GM19328 (cell line): ENCODE data around the gene SFTPA2.
"Not testable (repeated sequence)": the region's sequence is repeated elsewhere in the genome, so short reads cannot be mapped to it uniquely, and the experiment has no call there.

ENCODE experiments used
- ATAC-seq: cut with Tn5 transposase; IDR thresholded peaks from one replicate; pipeline ENCODE4 v1.9.1; 2021; ENCODE audit warnings: mild to moderate bottlenecking, moderate library complexity; ENCODE audit not compliant: unreplicated experiment

The SFTPA2 gene

DNA sequence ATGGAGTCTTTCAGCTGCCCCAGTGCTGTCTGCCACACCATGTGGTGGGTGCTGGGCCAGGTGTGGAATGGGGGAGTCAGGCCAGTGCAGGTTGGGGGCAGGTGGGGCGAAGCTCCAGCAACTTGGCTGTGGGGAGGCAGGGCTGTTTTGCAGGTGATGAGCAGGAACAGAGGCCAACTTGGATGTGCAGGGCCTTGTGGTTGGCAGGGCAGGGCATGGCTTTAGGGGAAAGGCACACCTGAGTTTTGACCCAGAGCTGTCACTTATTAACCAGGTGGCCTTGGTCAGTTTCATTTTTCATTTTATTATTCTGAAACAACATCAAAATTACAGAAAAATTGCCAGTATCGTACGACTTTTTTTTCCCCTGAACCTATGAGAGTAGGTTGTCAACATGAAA lies 1.1 kb upstream of the SFTPA2 start:
- no peak for ATAC-seq

DNA sequence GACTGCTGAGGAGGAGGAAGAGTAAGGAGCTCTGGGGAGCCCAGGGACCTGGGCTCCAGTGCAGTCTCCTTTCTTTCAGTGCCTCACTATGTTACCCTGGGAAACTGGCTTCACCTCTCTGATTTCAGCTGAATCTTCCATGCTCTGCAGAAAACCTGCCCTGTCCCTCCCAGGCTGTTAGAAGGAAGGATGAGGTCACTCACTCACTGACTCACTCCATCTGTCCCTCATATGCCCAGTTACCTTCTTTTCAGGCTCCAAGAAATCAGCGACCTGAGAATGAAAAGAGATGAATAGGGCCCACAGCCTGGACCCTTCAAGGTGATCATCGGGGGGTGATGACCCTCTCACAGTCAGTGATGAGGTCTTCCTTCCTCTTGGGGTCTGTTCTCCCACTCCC lies 481 bp downstream of the SFTPA2 start:
- ATAC-seq = no peak

DNA sequence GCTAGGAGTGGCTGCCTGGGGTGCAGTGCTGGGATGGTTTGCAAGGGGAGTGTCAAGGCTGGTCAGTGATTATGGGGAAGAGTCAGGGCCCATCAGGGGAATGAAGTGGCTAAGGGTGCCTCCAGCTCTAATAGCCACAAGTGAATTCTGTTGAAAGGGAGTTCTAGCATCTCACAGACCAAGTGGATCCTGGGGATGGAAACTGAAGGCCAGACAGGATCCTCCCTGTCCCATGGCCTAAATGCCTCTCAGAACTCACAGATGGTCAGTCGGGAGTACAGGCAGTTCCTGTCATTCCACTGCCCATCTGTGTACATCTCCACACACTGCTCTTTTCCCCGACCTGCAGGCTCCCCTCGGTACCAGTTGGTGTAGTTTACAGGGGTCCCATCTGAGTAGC lies 3.2 kb downstream of the SFTPA2 start:
- not testable (repeated sequence) for ATAC-seq

DNA sequence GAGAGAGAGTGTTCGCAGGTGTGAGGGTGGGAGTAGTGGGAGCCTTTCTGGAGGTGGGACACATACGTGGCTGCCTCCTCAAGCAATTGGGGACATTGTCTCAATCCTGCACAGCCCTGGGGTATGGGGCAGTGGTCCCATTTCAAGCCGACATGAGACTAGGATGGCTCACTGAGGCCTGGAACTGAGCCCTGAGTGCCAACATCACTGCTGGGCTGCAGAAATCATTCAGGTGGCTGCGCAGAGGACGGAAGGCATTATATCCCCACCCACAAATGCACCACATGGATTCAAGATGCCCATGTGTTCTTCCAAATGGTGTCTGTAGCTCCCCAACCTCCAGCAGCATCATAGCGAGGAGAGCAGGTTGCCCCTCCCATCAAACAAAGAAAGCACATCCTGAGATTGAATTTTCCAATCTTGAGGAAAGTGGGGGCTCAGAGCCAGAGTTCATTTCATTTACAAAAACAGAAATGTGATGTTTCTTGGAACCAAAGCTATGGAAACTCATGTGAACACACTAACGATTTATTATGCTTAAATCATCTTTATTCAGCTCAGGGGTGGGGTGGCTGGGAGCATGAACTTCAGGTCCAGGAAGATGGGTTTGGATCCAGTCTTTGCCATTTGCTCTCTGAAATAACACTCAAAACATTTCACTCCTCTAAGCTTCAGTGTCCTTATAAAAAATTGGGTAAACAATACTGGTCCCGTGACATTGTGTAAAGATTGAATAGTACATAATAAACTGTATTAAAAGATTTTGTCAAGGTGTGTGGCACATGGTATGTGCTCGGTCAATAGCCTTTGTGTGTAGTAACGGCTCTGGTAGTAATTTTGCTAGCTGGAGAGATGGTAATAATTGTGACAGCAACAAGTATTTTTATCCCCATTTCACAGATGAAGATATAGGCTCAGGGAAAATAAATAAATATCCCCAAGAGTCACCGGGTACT lies 4.6 kb downstream of the SFTPA2 start:
- ATAC-seq = no peak

DNA sequence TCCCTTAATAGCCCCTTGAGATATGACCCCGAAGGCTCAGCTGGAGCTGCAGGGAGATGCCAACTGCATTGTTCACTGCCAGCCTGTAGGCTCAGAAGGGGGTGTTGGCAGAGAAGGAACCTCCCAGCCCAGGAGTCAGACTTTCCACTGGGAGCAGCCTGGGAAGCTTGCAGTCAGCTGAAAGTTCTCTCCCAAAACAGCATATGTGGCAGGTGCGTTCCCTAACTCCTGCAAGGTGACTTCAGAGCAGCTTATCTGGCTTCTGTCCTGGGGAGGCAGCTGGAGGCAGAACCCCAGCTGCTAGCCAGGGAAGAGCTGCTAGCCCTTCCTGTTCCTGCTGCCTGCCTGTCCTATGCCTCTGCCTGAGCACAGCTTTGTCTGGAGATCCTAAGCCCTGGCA lies 8.1 kb downstream of the SFTPA2 start:
- no peak for ATAC-seq

DNA sequence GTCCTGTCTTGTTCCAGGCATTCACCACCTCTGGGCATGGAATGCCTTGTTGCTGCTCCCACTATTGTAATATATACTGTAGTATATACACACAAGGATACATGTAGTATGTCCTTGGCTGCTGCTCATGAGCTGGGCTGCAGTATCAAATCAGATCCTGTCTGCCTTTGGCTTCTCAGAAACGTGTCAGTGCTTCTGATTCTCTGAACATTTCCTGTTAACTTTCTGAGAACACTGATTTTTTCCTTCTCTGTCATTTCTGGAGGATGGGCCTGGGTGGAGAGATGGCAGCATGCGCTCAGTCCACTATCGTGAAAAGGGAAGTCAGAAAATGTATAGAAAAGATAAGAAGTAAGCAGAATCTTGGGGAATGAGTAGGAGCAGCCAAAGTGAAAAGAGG lies 12.2 kb downstream of the SFTPA2 start:
- no peak for ATAC-seq

DNA sequence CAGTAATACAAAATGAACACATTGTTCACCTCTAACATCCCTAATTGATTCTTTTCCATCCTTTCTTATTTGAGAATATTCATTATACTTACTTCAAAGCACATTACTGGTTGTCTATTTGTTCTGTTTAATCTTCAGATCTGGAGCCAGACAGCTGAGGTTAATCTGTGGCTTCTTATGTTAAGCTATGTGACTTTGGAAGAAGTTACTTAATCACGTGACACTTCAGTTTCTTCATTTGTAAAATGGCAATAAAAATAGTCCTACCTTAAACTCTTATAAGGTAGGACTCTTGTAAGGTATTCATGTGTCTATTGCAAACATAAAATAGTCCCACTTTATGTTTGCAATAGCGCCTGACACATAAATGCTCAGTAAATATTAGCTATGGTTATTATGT lies 13.1 kb downstream of the SFTPA2 start:
- ATAC-seq = not testable (repeated sequence)

DNA sequence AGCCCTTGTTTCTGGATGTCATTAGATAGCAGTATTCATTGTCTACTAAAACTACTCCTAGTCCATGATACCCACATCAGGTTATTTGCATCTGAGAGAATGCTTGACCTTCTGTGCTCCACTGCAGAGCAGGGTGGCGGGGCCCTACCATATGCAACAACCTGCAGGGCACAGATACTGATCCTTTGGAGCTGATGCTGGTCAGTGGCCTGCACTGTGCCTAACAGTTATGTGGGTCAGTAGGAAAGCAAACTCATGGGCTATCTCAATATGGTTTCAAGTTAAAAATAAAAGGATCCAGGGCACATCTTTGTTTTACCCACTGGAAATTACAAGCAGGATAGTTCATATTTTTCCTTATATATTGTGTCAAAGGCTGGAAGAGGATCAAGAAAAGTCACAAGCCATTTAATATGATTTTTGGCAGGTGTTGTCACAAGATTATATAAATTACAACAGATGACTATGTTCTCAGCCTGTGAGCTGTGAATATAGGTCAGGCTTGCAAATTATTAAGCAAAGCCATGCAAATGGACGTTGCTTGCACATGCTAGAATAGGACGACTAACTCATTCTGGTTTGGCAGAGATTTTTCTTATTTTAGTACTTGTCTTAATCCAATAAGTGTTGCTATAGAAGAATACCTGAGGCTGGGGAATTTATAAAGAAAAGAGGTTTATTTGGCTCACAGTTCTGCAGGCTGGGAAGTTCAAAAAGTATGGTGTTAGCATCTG lies 15.1 kb downstream of the SFTPA2 start:
- not testable (repeated sequence) for ATAC-seq

DNA sequence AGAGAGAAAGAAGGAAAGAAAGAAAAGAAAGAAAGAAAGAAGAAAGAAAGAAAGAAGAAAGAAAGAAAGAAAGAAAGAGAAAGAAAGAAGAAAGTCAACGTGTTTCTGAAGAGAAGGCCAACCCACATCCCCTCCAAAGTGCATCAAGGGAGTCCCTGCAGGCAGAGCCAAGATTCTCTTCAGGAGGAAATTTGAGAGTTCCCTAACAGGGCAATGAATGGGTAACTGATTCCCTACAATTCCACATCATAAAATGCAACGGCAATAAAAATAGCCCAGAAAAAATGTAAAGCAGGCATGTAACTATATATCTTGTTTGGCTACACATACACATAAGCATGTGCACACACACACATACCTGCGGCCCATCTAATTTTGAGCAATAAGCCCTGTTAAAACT lies 15.8 kb downstream of the SFTPA2 start:
- not testable (repeated sequence) for ATAC-seq

DNA sequence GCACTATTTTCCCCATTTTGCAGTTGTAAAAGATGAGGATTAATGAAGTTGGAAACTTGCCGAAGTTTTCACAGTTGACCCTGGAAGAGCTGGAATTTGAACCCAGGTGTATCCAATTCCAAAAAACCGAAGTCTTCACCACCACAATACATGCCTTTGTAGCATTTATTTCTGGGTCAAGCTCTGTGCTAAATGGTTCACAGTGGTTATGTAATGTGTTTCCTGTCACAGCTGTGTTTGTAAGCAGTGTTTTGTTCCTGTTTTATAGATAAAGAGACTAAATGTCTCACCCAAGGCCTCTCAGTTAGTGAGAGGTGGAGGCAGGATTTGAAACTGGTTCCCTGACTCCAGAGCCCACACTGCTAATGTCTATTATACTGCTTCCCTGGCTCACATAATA lies 17.6 kb downstream of the SFTPA2 start:
- no peak for ATAC-seq

DNA sequence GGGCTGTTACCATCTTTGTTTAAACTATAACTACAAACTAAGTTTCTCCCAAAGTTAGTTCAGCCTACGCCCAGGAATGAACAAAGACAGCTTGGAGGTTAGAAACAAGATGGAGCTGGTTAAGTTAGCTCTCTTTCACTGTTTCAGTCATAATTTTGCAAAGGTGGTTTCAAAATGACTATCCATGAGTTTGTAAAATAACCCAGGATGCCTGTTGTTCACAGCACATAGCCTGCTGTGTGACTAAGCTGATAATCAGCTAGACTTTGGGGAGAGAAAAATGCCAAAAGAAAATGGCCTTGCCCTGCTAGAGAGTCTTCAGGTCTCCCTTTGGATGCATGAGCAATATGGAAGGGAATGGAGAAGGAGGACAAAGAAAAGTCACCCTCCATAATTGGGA lies 19.3 kb downstream of the SFTPA2 start:
- ATAC-seq = peak; percentile 62

DNA sequence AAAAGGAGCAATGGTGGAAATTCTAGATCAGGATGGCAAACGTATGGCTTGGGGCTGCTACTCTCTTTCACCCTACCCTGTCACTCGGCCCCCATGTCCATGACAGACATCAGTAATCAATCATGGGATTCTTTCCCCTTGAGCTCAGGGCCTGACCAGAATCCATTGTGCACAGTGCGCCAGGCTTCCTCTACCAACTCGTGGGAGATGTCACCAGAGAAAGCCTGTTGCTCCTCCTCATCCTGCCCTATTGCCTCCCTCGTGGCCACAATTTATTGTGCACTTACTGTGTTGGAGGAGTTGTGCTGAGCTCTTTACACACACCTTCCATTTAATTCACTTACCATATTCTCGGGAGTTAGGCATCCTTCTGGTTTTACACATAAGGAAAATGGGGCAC lies 21.9 kb downstream of the SFTPA2 start:
- ATAC-seq = not testable (repeated sequence)

DNA sequence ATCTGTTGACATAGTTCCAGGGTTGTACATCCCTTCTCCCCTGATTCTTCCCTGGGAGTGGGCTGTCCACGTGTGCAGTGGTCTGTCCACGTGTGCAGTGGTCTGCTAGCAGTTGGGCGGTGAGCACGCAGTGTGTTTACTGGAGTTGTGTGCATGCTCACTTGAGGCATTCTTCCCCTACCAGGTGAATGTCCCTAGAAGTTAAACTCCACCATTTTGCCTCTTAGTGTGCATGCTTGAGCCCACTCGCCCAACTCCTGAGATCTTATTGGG lies 26.4 kb downstream of the SFTPA2 start:
- not testable (repeated sequence) for ATAC-seq

DNA sequence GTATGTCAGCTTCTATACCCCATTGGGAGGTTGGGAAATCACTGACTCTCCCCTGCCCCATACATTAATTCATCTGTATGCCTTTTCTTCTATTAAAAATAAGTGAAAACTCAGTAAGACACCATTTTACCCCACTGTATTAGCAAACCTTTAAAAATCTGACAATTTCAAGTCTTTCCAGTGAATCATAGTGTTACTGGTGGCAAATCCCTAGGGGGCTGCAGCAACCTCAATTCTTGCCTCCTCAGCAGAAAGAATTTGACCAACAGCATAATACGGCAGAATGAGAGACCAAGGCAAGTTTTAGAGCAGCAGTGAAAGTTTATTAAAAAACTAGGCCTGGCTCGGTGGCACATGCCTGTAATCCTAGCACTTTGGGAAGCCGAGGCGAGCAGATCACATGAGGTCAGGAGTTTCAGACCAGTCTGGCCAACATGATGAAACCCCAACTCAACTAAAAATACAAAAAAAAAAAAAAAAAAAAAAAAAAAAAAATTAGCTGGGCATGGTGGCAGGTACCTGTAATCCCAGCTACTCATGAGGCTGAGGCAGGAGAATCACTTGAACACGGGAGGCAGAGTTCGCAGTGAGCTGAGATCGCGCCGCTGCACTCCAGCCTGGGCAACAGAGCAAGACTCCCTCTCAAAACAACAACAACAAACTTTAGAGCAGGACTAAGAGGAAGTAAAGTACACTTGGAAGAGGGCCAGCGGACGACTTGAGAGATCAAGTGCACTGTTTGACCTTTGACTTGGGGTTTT lies 26.9 kb downstream of the SFTPA2 start:
- ATAC-seq = not testable (repeated sequence)

DNA sequence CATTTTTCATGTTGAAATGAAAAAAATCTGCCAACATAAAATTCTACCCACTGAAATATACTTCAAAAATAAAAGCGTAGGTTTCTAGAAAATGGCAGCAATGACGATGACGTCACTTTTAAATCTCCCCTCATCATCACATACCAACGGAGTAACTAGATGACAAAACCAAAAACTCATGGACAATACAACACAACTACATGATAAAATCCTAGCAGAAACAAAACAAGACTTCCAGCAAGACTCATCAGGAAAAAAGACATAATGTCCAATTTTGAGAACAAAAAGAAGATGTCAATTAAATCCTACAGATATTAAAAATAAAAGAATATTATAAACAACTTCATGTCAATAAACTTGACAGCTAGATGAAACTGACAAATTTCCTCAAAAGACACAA lies 31.9 kb downstream of the SFTPA2 start:
- ATAC-seq = not testable (repeated sequence)

DNA sequence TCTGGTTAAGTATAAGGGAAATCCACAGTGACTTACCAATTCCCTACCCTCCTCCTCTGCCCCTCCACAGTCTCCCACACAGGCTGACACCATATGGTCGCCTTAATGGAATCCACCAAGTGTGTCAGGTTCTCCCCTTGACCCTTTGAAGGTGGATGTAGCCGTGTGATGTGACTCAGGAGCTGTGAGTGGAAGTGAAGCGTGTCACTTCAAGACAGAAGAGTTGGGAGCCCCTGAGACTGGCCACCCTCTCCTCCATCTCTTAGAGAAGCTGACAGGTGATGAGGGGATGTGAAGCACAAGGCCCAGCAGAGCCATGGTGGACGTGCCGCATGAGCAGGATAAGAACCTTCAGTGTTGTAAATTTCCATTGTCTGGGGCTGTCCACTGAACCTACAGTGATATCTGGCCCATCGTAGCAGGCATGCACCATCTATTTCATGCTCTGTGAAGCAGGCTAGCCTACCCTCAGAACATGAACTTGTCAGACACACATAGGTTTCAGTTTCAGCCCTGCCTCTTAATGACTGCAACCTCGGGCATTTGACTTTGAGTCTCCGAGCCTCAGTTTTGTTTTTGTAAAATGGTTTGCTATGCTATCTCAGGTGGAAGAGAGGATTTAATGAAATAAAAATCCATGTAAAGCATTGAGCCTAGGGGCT lies 35.0 kb downstream of the SFTPA2 start:
- ATAC-seq = peak; percentile 87

DNA sequence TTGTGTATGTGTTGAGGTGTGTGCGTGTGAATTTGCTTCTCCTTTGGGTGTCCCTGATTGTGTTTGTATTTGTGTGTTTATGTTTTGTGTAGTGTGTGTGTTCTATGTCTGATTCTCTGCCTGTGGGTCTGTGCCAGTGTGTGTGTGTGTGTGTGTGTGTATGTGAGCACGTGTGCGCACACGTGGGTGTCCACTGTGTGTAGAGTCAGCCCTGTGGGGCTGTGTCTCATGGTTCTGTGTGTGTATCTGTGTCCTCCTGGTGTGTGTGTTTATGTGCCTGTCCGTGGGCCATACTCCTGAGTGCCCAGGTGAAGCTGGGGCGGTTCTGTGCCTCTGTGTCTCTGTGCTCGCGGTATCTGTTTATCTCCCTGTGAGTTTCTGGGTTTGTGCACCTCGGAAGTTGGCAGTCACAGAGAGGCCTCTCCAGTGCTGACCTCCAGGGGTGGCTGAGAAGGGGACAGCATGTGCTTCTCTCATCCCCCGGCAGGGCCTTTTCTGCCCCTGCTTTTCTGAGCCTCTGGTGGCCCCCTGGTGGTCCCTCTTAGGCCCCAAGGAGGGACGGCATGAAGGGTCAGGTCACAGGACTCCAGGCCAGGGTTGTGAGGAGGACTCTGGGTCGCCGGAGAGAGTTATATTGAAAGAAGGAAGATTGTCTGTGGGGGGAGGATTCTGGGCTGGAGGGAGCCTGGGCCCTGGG lies 36.9 kb downstream of the SFTPA2 start:
- not testable (repeated sequence) for ATAC-seq

DNA sequence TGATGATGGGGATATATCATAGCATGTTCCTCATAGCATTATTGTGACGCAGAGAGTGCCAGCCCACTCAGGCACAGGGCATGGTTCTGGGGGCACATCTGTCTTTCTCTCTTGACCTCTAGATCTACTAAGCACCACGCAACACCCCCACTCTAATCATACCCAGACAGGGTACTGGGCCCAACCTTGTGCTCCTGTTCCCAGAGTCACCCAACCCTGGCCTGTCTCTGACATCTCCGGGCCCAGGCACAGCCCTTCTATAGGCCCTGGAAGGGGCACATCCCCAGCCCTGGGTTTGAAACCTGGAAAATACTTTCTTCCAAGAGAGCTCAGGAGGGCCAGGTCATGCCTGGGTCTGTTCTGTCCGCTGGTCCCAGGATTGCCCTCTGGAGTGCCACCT lies 37.7 kb downstream of the SFTPA2 start:
- not testable (repeated sequence) for ATAC-seq

DNA sequence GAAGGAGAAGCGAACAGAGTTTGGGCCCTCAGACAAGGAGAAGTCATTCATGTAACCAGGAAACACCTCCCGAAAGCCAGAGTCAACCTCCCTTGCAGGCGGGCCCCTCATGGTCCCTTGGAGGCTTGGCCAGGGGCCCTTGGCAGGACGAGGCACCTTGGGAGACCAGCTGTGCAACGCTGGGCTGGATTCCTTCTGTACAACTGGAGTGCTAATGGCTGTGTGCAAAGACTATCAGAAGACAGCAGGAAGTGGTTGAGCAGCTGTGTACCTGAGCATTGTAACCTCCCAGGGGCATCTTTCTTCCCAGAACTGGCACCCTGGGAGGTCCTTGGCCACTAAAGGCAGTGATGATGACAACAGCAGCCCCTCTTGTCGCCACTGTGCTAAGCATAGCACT lies 38.5 kb downstream of the SFTPA2 start:
- not testable (repeated sequence) for ATAC-seq

DNA sequence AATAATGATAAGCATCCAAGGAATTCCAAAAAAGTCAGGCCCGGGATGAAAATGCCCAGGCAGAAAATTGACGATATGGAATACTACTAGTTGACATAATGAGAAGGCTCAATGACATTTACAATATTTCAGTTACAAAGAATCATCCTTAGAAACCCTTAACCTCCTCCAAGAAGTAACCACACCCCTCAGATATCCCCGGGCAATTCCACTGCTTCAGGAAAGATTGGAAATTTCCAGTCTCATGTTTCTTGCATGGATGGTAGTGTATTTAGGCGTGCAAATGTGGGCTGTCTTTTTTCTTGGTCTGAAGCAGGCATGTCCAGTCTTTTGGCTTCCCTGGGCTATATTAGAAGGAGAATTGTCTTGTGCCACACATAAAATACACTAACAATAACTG lies 42.6 kb downstream of the SFTPA2 start:
- not testable (repeated sequence) for ATAC-seq
